Transverse colon (tissue), 4 donors: Measurements from ENCODE around the gene EML4.

Experiments used
- POLR2A ChIP-seq: fragments of 450-650 bp; IDR thresholded peaks from one replicate; pipeline ENCODE4 v1.6.1; 2016; ENCODE audit warnings: antibody characterized with exemption, mild to moderate bottlenecking, moderate library complexity
- POLR2AphosphoS5 ChIP-seq, 3 donors: sonication (generic); formaldehyde crosslinking; IDR thresholded peaks; one replicate each; pipeline ENCODE4 v1.6.1; 2016; ENCODE audit warnings: antibody characterized with exemption in 3 of 3
- TF ChIP-seq, protein P1 (sequence below), 5 experiments: fragments of 200-600 bp in 3 of 5; fragments of 450-650 bp in 2 of 5; sonication (generic) in 3 of 5; IDR thresholded peaks; 1 replicate in 2 of 5; 2 replicates in 3 of 5; pipeline ENCODE4 v1.5.1; 2016 to 2017; ENCODE audit warnings: antibody characterized with exemption in 5 of 5, inconsistent platforms in 3 of 5, mild to moderate bottlenecking in 2 of 5, moderate library complexity in 1 of 5

GRCh38 chr2:42371611-42372473 is 202.7 kb downstream of the EML4 start:
- TF ChIP-seq, protein P1, sequence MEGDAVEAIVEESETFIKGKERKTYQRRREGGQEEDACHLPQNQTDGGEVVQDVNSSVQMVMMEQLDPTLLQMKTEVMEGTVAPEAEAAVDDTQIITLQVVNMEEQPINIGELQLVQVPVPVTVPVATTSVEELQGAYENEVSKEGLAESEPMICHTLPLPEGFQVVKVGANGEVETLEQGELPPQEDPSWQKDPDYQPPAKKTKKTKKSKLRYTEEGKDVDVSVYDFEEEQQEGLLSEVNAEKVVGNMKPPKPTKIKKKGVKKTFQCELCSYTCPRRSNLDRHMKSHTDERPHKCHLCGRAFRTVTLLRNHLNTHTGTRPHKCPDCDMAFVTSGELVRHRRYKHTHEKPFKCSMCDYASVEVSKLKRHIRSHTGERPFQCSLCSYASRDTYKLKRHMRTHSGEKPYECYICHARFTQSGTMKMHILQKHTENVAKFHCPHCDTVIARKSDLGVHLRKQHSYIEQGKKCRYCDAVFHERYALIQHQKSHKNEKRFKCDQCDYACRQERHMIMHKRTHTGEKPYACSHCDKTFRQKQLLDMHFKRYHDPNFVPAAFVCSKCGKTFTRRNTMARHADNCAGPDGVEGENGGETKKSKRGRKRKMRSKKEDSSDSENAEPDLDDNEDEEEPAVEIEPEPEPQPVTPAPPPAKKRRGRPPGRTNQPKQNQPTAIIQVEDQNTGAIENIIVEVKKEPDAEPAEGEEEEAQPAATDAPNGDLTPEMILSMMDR (IDR thresholded peaks at IDR 0.05): no peak
- TF ChIP-seq POLR2A (no peak), POLR2AphosphoS5 (IDR thresholded peaks at IDR 0.05) (no peak)
